SKM-1 (cell line): ENCODE results near the gene CCS.
A peak's percentile ranks its signal among the peaks of the same experiment; 100 is the strongest.
"Not testable (repeated sequence)": the region's sequence is repeated elsewhere in the genome, so short reads cannot be mapped to it uniquely, and the experiment has no call there.

Experiments used
- DNase-seq: peaks from one replicate; lab custom pipeline; 2025; ENCODE audit not compliant: unreplicated experiment; lab: John Stamatoyannopoulos, UW

Gene CCS

GRCh38 chr11:66589996-66590675 lies 2.8 kb upstream of the CCS start:
- no peak for DNase-seq

GRCh38 chr11:66591175-66591574 lies 1.8 kb upstream of the CCS start:
- DNase-seq: no peak

GRCh38 chr11:66593303-66593635 lies 284 bp downstream of the CCS start:
- no peak for DNase-seq

- no peak for DNase-seq
Measured at GRCh38 chr11:66593650-66594049, 665 bp downstream of the CCS start.

GRCh38 chr11:66595245-66595904 lies 2.4 kb downstream of the CCS start:
- no peak for DNase-seq

GRCh38 chr11:66598993-66599392 lies 6.0 kb downstream of the CCS start:
- no peak for DNase-seq

- no peak for DNase-seq
Measured at GRCh38 chr11:66600219-66600618, 7.2 kb downstream of the CCS start.

- no peak for DNase-seq
Measured at GRCh38 chr11:66600631-66601233, 7.7 kb downstream of the CCS start.

- DNase-seq: no peak
Measured at GRCh38 chr11:66603072-66603471, 10.1 kb downstream of the CCS start.

GRCh38 chr11:66604155-66604554 lies 11.2 kb downstream of the CCS start:
- DNase-seq: no peak

GRCh38 chr11:66606608-66607007 lies 13.6 kb downstream of the CCS start:
- DNase-seq: not testable (repeated sequence)

GRCh38 chr11:66607126-66607834 lies 14.3 kb downstream of the CCS start:
- DNase-seq: no peak

- no peak for DNase-seq
Measured at GRCh38 chr11:66609721-66610617, 17.0 kb downstream of the CCS start.

- DNase-seq: no peak
Measured at GRCh38 chr11:66612458-66612857, 19.5 kb downstream of the CCS start.

GRCh38 chr11:66614073-66614472 lies 21.1 kb downstream of the CCS start:
- DNase-seq: no peak

GRCh38 chr11:66616379-66617154 lies 23.6 kb downstream of the CCS start, which contains the start of gene RBM14:
Gene RBM14, plus strand, starts transcription at chr11:66616630. Its CDS starts 91 bp downstream, at chr11:66616721.
- peak; percentile 95 for DNase-seq

- DNase-seq: peak; percentile 61
Measured at GRCh38 chr11:66617155-66617834, 24.3 kb downstream of the CCS start.

- DNase-seq: no peak
Measured at GRCh38 chr11:66619080-66619554, 26.1 kb downstream of the CCS start.

GRCh38 chr11:66624450-66624849 lies 31.5 kb downstream of the CCS start:
- no peak for DNase-seq
